GM12873 (cell line): ENCODE results near the gene EGLN3.

Experiments
- TF ChIP-seq, protein P1 (sequence below): IDR thresholded peaks from 2 replicates; pipeline ENCODE4 v1.5.1; 2012; ENCODE audit warnings: low read depth, mild to moderate bottlenecking, moderate library complexity, low read length, control low read depth; ENCODE audit not compliant: insufficient read depth; ENCODE audit errors: missing control alignments

EGLN3 gene

DNA sequence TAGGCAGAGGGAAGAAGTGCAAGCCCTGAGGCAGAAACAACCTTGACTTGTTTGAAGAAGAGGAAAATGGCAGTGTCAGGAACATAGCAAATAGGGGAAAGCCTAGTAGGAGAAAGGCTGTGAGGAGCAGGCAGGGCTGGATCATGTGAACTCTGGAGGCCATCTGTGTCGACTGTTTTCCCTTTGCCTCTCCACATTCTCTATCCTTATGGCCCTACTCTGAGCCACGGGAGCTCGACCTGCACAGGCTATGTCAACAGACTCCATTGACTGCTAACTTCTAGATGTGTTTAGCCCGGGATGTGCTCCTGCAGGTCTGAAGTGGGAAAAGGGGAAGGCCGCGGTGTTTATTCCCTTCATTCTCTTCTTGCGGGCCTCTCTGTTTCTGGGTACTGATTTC is 35.2 kb downstream of the EGLN3 start:
- TF ChIP-seq, protein P1, sequence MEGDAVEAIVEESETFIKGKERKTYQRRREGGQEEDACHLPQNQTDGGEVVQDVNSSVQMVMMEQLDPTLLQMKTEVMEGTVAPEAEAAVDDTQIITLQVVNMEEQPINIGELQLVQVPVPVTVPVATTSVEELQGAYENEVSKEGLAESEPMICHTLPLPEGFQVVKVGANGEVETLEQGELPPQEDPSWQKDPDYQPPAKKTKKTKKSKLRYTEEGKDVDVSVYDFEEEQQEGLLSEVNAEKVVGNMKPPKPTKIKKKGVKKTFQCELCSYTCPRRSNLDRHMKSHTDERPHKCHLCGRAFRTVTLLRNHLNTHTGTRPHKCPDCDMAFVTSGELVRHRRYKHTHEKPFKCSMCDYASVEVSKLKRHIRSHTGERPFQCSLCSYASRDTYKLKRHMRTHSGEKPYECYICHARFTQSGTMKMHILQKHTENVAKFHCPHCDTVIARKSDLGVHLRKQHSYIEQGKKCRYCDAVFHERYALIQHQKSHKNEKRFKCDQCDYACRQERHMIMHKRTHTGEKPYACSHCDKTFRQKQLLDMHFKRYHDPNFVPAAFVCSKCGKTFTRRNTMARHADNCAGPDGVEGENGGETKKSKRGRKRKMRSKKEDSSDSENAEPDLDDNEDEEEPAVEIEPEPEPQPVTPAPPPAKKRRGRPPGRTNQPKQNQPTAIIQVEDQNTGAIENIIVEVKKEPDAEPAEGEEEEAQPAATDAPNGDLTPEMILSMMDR = no peak

DNA sequence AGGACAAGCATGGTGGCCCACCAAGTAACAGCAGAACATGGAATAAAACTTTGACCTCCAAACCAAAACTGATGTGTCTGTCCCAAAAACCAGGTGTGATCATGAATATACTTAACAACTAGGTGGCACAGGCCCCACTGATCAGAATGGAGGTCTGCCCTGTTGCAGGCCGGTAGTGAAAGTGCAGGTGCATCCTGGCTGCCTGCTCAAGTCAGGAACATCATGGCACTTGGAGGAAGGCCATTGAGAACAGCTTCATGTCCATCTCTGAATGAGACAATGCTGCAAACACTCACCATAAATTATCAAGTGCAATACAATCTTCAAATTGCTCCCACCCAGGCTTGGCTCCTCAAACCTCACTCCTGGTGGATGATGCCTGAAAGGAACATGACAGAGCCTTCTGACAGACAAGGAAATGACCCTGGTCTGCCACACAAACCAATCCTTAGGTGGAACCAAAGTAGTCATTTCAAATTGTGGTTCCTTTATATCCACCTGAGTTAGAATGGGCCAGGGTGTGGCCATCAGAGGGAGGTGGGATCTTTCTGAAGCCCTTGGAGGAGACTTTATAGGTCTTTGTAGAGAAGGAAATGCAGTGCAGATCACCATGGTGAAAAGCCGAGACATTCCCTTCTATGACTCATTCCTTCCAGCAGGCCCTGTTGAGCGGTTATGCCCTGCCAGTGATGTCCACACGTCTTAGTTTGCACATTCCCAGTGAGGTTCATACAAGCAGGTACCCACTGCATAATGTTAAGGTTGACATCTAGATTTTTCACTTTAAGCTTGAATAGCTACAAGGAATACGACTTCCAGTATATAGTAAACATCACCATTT is 36.0 kb downstream of the EGLN3 start:
- TF ChIP-seq, protein P1 = no peak

DNA sequence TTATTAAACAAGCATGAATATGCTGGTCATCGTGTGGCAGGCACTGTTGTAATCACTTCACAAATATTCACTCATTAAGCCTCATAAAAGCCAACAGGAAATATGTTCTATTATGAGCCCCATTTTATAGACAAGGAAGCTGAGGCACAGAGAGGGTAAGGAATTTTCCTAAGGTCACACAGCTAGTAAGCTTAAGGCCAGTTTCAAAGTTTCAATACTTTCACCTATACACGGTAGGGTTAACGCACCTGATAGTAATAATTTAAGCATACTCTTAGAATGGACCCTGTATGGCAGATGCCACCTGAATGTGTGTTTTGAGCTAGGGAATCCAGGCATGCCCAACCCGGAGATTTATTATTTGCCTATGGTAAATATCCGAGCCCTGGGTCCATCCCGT is 39.8 kb downstream of the EGLN3 start:
- TF ChIP-seq, protein P1 = no peak

DNA sequence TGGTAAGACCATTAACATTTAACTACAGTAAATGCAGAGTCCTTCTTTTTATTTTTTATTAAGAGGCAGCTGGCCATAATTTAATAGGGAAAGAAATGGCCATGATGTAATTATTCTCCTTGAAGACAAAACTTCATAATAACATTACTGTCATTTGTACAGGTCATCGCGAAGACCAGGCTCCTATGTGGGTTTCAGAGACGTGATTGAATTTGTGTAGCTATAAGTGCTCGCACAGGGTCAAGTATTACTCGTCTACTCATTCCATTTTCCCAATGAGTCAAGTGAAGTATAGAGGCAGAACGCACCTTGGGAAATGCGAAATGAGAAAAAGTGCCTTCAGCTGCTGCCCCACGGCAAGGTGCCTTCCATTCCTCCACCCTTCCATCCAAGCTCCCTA is 40.4 kb downstream of the EGLN3 start:
- TF ChIP-seq, protein P1 = no peak

DNA sequence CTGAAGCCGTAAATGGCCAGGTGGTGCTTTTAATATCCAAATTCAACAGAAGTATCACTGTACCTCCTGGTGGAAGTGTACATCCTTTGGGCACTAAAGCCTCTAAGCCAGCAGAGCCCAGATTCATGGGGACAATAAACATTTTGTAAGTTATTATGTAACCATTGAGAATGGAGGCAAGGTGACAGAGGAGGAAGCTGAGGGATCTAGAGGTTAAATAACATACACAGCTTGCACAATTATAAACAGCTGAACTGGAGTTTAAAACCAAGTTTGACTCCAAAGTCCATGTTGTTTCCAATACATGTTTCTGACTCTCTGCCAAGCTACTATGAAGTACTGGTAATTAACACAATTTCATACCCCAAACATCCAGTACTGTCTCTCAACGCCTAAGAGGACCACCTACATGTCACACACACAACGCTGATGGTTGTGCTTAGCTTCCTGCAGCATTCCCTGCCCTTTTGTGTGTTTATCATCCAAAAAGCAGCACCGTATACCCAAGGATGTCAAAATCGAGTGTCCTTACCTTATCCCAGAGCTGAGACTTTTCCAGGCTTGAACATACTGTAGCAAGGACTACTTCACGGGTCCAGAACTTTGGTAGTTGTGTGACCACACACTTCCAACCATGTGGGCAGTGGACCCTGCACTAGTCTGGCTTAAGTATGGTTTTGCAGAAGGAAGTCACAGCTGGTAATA is 41.3 kb downstream of the EGLN3 start:
- TF ChIP-seq, protein P1 = no peak

DNA sequence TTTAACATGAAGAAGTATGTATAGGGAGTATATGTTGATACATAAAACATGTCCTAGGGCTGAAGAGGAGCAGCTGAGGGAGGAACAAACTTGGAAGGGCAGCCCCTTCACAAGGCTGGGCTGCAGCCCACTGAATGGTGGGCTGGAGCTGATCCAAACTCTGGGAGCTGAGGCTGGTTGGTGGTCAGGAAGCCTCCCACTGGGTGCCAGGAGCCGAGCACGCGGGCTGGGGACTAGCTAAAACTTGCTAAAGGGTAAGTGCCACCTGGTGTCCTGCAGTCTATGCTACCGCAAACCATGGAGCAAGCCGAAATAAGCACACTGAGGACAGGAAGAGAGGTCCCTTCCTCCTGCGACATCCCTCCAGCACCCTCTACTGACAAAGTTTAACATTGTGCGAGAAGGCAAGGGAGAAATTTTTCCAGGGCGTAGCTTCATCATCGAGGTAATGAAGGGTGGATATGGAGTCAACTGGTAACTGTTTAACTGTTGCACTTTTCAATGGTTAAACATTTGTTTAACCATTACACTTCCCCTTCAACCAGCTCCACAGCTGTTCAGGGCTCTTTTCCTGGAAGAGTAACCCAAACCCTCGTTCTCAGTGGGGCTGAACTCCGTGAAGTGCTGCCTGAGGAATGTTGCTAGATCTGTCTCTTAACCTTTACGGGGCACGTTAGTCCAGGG is 42.2 kb downstream of the EGLN3 start:
- TF ChIP-seq, protein P1 = peak; percentile 19

DNA sequence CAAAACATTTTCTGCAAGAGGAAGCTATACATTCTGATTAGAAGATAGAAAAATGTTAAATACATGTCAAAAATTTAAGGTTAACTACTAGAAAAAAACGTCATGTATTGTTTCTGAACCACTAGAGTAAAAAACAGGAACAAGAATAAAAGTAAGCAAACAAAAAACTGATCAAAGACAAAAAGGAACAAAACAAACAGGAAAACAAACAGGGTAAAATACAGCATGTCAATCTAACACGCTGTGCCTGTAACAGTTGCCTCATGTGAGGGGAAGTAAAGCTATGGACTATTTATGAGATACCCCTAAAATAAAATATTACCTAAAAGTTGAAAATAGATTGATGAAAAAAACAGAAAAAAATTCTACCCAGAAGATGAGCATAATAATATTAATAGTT is 43.9 kb downstream of the EGLN3 start:
- TF ChIP-seq, protein P1 = no peak
